Suppressor macrophage treated with lipopolysaccharide for 4 hours (primary cell): ENCODE data around the gene NEMP2.

Experiments used
- DNase-seq: peaks from one replicate; pipeline ENCODE4 v3.0.0-alpha.2; 2020

Gene NEMP2

DNA sequence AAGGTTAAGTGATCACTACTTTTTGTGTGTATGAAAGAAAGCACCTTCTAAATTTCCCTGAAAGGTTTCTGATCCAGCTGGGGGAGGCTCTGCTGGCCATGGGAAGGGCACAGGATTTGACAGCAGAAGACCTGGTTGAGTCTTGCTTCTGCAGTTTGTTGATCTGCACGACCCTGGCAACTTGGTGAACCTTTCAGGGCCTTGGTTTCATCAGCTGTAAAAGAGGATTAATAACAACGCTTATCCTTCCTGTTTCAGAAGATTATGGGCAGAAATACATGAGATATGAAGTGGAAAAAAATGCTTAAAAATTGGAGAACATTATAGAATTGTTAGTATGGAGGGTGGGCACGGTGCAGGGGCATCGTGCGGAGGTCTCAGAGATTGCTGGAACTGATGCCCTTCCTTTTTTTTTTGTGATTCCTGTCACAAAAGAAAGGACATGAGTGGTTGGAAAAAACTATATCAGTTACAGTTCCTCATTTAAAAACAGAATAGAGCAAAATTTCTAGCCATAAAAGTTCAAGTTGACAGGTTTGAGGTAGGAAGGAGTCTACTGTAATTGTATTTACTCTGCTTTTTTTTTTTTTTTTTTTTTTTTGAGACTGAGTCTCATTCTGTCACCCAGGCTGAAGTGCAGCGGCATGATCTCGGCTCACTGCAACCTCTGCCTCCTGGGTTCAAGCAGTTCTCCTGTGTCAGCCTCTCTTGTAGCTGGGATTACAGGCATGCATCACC is 79.0 kb downstream of the NEMP2 start:
- no peak for DNase-seq

DNA sequence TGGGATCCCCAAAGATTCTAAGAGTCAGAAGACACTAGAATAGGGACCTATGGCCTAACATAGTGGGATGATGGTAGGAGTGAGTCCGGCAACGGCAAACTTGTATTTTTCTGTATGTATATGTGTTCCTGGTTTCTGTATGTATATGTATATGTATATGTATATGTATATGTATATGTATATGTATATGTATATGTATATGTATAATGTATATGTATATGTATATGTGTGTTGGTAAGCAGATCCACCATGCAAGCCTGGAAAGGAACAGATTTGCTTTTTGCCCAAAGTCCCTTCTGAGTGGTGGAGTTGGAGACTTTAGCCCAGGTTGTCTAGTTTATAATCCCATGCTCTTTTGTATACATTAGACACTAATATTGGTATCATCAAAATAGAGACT is 79.7 kb downstream of the NEMP2 start:
- no peak for DNase-seq
